Peyer's patch (tissue), 4 donors: Measurements from ENCODE around the gene HOATZ. TPM values are rescaled to one million over a fixed set of nuclear protein-coding genes. Genes with fewer than 3 reads are reported as not detected.

ENCODE experiments used
- DNase-seq, 3 donors: peaks; one replicate each; pipeline ENCODE4 v3.0.0-alpha.2; 2017 to 2019
- H3K27ac ChIP-seq, 4 donors: fragments of 200-600 bp; sonication (generic); one replicate each; pipeline ENCODE4 v1.5.1; 2016 to 2019
- H3K27me3 ChIP-seq, 2 donors: fragments of 200-600 bp; sonication (generic); one replicate each; pipeline ENCODE4 v1.5.1; 2019
- H3K36me3 ChIP-seq, 3 donors: fragments of 200-600 bp; sonication (generic); one replicate each; pipeline ENCODE4 v1.5.1; 2016 to 2019
- H3K4me1 ChIP-seq, 4 donors: fragments of 200-600 bp; sonication (generic); one replicate each; pipeline ENCODE4 v1.5.1; 2016 to 2019
- H3K4me3 ChIP-seq, 4 donors: fragments of 200-600 bp; sonication (generic); 1 replicate in 3 of 4; 2 replicates in 1 of 4; pipeline ENCODE4 v1.5.1; 2016 to 2019; ENCODE audit warnings: mild to moderate bottlenecking in 1 of 4
- H3K9me3 ChIP-seq, 4 donors: fragments of 200-600 bp; sonication (generic); one replicate each; pipeline ENCODE4 v1.5.1; 2016 to 2019; ENCODE audit warnings: mild to moderate bottlenecking in 1 of 4
- CTCF ChIP-seq, 6 experiments: fragments of 450-650 bp in 4 of 6; fragments of 200-600 bp in 2 of 6; sonication (generic) in 1 of 6; IDR thresholded peaks; one replicate each; pipeline ENCODE4 v1.5.1; 2017 to 2019; ENCODE audit warnings: antibody characterized with exemption in 6 of 6, mild to moderate bottlenecking in 3 of 6, moderate library complexity in 1 of 6
- POLR2A ChIP-seq, 2 donors: fragments of 450-650 bp; IDR thresholded peaks; one replicate each; pipeline ENCODE4 v1.5.1; 2017; ENCODE audit warnings: antibody characterized with exemption in 2 of 2, mild to moderate bottlenecking in 2 of 2, moderate library complexity in 2 of 2
- total RNA-seq, 4 donors: library from RNA; depleted of rRNA; stranded (reverse); fragments of >200 nt; gene quantifications; one replicate each; pipeline ENCODE4 v1.1.0, GENCODE V29; 2016

Gene HOATZ
- total RNA-seq, 4 donors from 2014 or later = not detected

DNA sequence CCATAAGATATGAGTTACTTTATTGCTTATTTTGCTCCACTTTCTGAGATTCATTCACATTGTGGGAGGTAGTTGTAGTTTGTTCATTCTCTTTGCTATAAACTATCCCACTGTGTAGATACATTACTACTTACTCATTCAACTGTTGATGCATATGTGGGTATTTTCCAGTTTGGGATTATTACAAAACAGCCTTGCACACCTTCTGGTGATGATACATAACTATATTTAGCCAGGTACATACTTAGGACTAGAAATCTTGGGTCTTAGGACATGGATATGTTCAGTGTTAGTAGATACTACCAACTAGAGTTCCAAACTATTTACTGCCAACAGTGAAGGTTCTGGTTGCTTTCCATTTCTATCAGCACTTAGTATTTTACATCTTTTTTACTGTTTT is 40.1 kb upstream of the HOATZ start:
- TF ChIP-seq POLR2A (IDR thresholded peaks at IDR 0.05) (no peak), CTCF (IDR thresholded peaks at IDR 0.05) (no peak)

DNA sequence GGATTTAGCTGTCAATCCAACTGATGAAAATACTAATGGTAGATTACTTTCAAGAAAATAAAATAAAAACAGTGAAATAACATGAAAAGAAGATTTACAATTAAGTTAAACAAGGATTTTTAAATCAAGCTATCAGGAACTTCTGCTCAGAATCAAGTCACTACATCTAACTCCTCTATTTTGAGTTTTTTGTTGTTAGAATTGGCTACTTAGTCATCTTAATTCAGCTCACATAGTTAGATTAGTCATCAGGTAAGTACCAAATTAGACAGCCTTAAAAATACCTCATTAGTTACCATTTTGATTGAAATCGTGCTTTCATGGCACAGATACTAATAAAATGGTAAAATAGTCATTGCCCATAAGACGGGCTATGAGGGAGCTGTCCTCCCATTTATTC is 38.2 kb upstream of the HOATZ start:
- H3K4me3 ChIP-seq = no peak overlapping the region
- TF ChIP-seq CTCF (IDR thresholded peaks at IDR 0.05) (no peak), POLR2A (IDR thresholded peaks at IDR 0.05) (no peak)
- no peaks in the 10 kb centered on the region for H3K9me3 ChIP-seq
- H3K27me3 ChIP-seq = no peaks in the 10 kb centered on the region
- H3K27ac ChIP-seq = no peak overlapping the region
- no peaks in the 10 kb centered on the region for H3K36me3 ChIP-seq
- H3K4me1 ChIP-seq = no peaks in the 10 kb centered on the region
- DNase-seq = no peak

More for the DNA sequence above, 40.1 kb upstream of the HOATZ start:
- no peaks in the 10 kb centered on the region for H3K4me1 ChIP-seq
- no peaks in the 10 kb centered on the region for H3K27me3 ChIP-seq
- no peaks in the 10 kb centered on the region for H3K9me3 ChIP-seq
- no peak overlapping the region for H3K27ac ChIP-seq
- no peak for DNase-seq
- H3K4me3 ChIP-seq = no peak overlapping the region
- no peaks in the 10 kb centered on the region for H3K36me3 ChIP-seq

- Histone ChIP-seq H3K4me1 (no peaks in the 10 kb centered on the region), H3K27ac (no peak overlapping the region), H3K9me3 (no peaks in the 10 kb centered on the region), H3K27me3 (no peaks in the 10 kb centered on the region), H3K4me3 (no peak overlapping the region), H3K36me3 (no peaks in the 10 kb centered on the region)
- no peak for DNase-seq
- no peak for TF ChIP-seq CTCF (IDR thresholded peaks at IDR 0.05)
- no peak for TF ChIP-seq POLR2A (IDR thresholded peaks at IDR 0.05)
These were observed 37.6 kb upstream of the HOATZ start for GRCh38 chr11:111476956-111477355.

GRCh38 chr11:111477898-111478297 is 36.7 kb upstream of the HOATZ start:
- no peak for TF ChIP-seq POLR2A (IDR thresholded peaks at IDR 0.05)
- no peak for TF ChIP-seq CTCF (IDR thresholded peaks at IDR 0.05)
- H3K27me3 ChIP-seq = no peaks in the 10 kb centered on the region
- no peak overlapping the region for H3K27ac ChIP-seq
- no peaks in the 10 kb centered on the region for H3K36me3 ChIP-seq
- no peak for DNase-seq
- H3K4me3 ChIP-seq = no peak overlapping the region
- H3K4me1 ChIP-seq = no peaks in the 10 kb centered on the region
- peaks cover 0 to under 1% (median 0%) of the 10 kb centered on the region in 4 donors for H3K9me3 ChIP-seq

DNA sequence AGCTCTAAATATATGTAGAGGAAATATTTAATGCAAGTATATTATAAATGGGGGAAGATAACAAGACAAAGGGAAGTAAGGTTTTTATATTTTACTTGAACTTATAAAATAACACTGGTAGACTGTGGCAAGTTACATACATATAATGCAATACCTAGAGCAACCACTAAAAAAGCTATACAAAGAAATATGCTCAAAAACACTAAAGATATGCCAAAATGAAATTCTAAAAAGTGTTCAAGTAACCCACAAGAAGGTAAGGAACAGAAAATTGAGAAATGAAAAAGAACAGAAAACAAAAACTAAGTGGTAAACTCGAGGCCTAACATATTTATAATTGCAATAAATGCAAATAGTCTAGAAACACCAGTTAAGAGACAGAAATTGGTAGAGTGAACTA is 34.9 kb upstream of the HOATZ start:
- no peaks in the 10 kb centered on the region for H3K36me3 ChIP-seq
- H3K27me3 ChIP-seq = no peaks in the 10 kb centered on the region
- TF ChIP-seq CTCF (IDR thresholded peaks at IDR 0.05) = peak in 1 of 6 experiments; percentile 4
- no peak for TF ChIP-seq POLR2A (IDR thresholded peaks at IDR 0.05)
- H3K4me1 ChIP-seq = no peaks in the 10 kb centered on the region
- no peak overlapping the region for H3K27ac ChIP-seq
- H3K4me3 ChIP-seq = no peak overlapping the region
- peaks cover 0 to 9% (median 0%) of the 10 kb centered on the region in 4 donors for H3K9me3 ChIP-seq
- DNase-seq = no peak

DNA sequence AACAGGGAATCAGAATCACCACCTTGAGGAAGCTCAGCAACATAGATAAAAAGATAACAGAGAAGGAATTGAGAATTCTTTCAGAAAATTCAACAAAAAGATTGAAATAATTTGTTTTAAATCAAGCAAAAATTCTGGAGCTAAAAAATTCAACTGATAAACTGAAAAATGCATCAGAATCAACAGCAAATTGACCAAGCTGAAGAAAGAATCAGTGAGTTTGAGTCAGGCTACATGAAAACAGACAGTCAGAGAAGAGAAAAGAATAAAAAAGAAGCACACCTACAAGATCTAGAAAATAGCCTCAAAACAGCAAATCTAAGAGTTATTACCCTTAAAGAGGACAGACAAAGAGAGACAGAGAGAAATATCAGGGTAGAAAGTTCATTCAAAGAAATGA is 31.1 kb upstream of the HOATZ start:
- Histone ChIP-seq H3K9me3 (peaks cover 0 to 9% (median 2%) of the 10 kb centered on the region in 4 donors), H3K27me3 (no peaks in the 10 kb centered on the region), H3K27ac (no peak overlapping the region), H3K36me3 (no peaks in the 10 kb centered on the region), H3K4me1 (no peaks in the 10 kb centered on the region), H3K4me3 (no peak overlapping the region)
- TF ChIP-seq POLR2A (IDR thresholded peaks at IDR 0.05) (no peak), CTCF (IDR thresholded peaks at IDR 0.05) (no peak)
- DNase-seq = no peak
